ENCODE data around the gene TARS3.

DNA sequence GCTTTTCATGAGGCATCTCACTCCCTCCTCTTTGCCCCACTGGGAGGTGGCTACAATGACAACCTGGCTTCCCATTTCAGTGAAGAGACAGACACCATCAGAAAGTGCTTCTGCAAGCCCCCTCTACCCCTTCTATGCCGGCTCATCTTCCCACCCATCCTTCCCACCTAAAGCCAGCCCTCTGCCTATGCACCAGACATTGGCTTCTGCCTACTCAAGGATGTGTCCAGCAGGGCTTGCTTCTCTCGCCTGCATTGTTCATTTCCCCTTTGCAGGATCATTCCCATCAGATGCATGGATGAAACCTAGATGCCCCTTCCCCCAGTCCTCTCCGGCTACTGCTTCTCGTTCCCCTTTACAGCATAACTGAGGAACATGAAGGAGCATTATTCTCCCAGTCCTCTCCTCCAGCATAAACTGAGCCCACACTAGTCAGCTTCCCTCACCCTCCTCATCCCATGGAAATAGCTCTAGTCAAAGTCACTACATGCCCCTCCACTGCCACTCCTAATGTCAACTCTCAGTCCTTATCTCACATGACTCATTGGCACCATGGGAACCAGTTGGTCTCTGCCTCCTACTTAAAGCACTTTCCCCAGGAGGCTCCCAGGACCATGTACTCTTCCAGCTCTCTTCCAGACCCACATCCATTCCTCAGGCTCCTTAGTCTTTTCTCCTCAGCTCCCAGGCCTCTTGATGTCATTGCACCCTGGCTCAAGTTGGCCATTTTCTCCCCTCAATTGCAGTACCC, 120.0 kb downstream of the TARS3 start:
- TF ChIP-seq, protein P1, sequence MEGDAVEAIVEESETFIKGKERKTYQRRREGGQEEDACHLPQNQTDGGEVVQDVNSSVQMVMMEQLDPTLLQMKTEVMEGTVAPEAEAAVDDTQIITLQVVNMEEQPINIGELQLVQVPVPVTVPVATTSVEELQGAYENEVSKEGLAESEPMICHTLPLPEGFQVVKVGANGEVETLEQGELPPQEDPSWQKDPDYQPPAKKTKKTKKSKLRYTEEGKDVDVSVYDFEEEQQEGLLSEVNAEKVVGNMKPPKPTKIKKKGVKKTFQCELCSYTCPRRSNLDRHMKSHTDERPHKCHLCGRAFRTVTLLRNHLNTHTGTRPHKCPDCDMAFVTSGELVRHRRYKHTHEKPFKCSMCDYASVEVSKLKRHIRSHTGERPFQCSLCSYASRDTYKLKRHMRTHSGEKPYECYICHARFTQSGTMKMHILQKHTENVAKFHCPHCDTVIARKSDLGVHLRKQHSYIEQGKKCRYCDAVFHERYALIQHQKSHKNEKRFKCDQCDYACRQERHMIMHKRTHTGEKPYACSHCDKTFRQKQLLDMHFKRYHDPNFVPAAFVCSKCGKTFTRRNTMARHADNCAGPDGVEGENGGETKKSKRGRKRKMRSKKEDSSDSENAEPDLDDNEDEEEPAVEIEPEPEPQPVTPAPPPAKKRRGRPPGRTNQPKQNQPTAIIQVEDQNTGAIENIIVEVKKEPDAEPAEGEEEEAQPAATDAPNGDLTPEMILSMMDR (conservative IDR thresholded peaks at IDR 0.05; ENCODE audit: low read length) = no peak
- TF ChIP-seq EZH2phosphoT487 (IDR thresholded peaks at IDR 0.05; ENCODE audit: borderline replicate concordance) = no peak
